AG09309 (cell line): ENCODE data around the gene LYRM4.

Source experiments
- DNase-seq: peaks from one replicate; pipeline ENCODE4 v3.0.0-alpha.2; 2010; ENCODE audit warnings: low read depth
- H3K4me3 ChIP-seq: 2 replicates; pipeline ENCODE4 v1.5.1; 2011; ENCODE audit warnings: mild to moderate bottlenecking, low read depth, low read length, moderate library complexity; ENCODE audit not compliant: control insufficient read depth
- CTCF ChIP-seq: IDR thresholded peaks from 2 replicates; pipeline ENCODE4 v1.5.1; 2011; ENCODE audit warnings: mild to moderate bottlenecking, low read depth, low read length, inconsistent platforms; ENCODE audit not compliant: insufficient read depth, control insufficient read depth; ENCODE audit errors: missing control alignments

Gene LYRM4

GRCh38 chr6:5079692-5080091, 181.1 kb downstream of the LYRM4 start:
- no peak overlapping the region for H3K4me3 ChIP-seq
- DNase-seq = no peak
- TF ChIP-seq CTCF = no peak

GRCh38 chr6:5078121-5078669, 182.6 kb downstream of the LYRM4 start:
- peak; percentile 23 for TF ChIP-seq CTCF
- no peak overlapping the region for H3K4me3 ChIP-seq
- DNase-seq = no peak

GRCh38 chr6:5076931-5077330, 183.8 kb downstream of the LYRM4 start:
- TF ChIP-seq CTCF = no peak
- DNase-seq = no peak
- no peak overlapping the region for H3K4me3 ChIP-seq

- H3K4me3 ChIP-seq = no peak overlapping the region
- no peak for DNase-seq
- no peak for TF ChIP-seq CTCF
These were observed 186.8 kb downstream of the LYRM4 start for GRCh38 chr6:5073992-5074391.

GRCh38 chr6:5072440-5072839, 188.3 kb downstream of the LYRM4 start:
- no peak for TF ChIP-seq CTCF
- H3K4me3 ChIP-seq = no peak overlapping the region
- no peak for DNase-seq

GRCh38 chr6:5071216-5071615, 189.5 kb downstream of the LYRM4 start:
- no peak for TF ChIP-seq CTCF
- no peak for DNase-seq
- no peak overlapping the region for H3K4me3 ChIP-seq
